ENCODE results near the gene SND1.

The SND1 gene

GRCh38 chr7:127976738-127977120 is 324.7 kb downstream of the SND1 start:
- no peak for DNase-seq

GRCh38 chr7:127978421-127978820 is 326.4 kb downstream of the SND1 start:
- no peak for DNase-seq

GRCh38 chr7:127979113-127979727 is 327.2 kb downstream of the SND1 start:
- no peak for DNase-seq

- DNase-seq = no peak
Observed at GRCh38 chr7:127979728-127980126, 327.7 kb downstream of the SND1 start.

- no peak for DNase-seq
Observed at GRCh38 chr7:127980901-127981300, 328.9 kb downstream of the SND1 start.

- no peak for DNase-seq
Observed at GRCh38 chr7:127981965-127982364, 330.0 kb downstream of the SND1 start.

GRCh38 chr7:127983804-127984332 is 331.9 kb downstream of the SND1 start:
- DNase-seq = peak; percentile 13

GRCh38 chr7:127986581-127987521 is 334.9 kb downstream of the SND1 start:
- DNase-seq = no peak

GRCh38 chr7:127988751-127989150 is 336.8 kb downstream of the SND1 start:
- DNase-seq = no peak

GRCh38 chr7:127993317-127993716 is 341.3 kb downstream of the SND1 start:
- DNase-seq = no peak

GRCh38 chr7:127993987-127994386 is 342.0 kb downstream of the SND1 start:
- no peak for DNase-seq

- DNase-seq = no peak
Observed at GRCh38 chr7:127995156-127995880, 343.3 kb downstream of the SND1 start.

- no peak for DNase-seq
Observed at GRCh38 chr7:127995881-127996215, 343.9 kb downstream of the SND1 start.

- no peak for DNase-seq
Observed at GRCh38 chr7:127996253-127997071, 344.5 kb downstream of the SND1 start.

GRCh38 chr7:127997226-127997922 is 345.4 kb downstream of the SND1 start:
- no peak for DNase-seq

GRCh38 chr7:127998671-127999070 is 346.7 kb downstream of the SND1 start:
- DNase-seq = no peak

GRCh38 chr7:128000048-128000447 is 348.1 kb downstream of the SND1 start:
- no peak for DNase-seq

- no peak for DNase-seq
Observed at GRCh38 chr7:128000854-128001265, 348.9 kb downstream of the SND1 start.

- DNase-seq = no peak
Observed at GRCh38 chr7:128003167-128003566, 351.2 kb downstream of the SND1 start.

- peak; percentile 11 for DNase-seq
Observed at GRCh38 chr7:128003787-128004186, 351.8 kb downstream of the SND1 start.

- DNase-seq = no peak
Observed at GRCh38 chr7:128004623-128005022, 352.6 kb downstream of the SND1 start.

- DNase-seq = no peak
Observed at GRCh38 chr7:128005117-128005516, 353.1 kb downstream of the SND1 start.
